Measurements from ENCODE around the gene MEA1.

The MEA1 gene

DNA sequence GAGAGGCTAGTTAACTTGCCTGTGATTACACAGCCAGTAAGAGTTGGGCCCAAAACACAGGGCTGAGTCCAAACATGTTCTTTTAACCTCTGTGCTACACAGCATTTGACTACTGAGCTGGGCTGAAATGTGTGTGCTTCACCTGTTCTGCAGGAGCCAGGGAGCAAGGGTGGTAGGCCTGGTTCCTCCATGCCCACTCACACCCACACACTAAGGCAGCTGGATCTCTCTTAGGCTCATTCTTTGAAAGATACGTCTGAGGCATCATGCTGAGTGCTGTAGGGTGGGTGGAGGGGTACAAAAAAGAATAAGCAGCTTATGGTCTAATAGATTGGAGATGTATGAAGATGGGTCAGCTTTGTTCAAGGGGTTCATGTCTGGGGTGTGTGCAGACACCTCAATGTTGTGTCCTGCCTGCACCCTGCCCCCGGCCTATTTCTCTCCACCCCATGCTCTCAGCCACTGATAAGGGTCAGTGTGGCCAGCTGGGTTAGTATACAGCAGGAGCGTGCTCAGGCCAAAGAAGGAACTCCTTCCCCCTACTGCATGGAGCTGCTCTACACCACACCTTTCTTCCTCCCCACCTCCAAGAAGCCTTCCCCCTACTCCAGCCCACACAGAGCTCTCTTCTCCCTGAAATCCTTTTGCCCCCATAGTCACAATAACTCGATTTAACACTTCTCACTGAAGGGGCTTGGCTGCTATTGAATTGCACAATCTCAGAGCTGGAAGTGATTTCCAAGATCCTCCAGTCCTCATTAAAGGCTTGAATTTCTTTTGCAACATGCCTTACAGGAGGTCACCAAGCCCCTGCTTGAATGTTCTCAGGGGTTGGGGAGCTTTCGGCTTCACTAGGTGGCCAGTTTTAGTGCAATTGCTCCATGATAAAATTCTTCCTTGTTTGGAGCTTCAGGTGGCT is 26.0 kb downstream of the MEA1 start:
- Histone ChIP-seq H3K36me3 (ENCODE audit: insufficient read depth, low read length) (peaks cover 38% of the 10 kb centered on the region), H3K4me3 (ENCODE audit: low read length) (no peak overlapping the region), H3K27me3 (ENCODE audit: insufficient read depth, low read length) (no peaks in the 10 kb centered on the region), H3K4me1 (ENCODE audit: insufficient read depth, low read length) (peaks cover 7% of the 10 kb centered on the region), H3K9me3 (ENCODE audit: low read length) (no peaks in the 10 kb centered on the region), H2AFZ (ENCODE audit: low read depth, low read length) (no peak overlapping the region)

GRCh38 chr6:42984924-42985475 is 28.7 kb downstream of the MEA1 start:
- Histone ChIP-seq H3K9me3 (ENCODE audit: low read length) (no peaks in the 10 kb centered on the region), H3K4me3 (ENCODE audit: low read length) (peak overlapping the region; percentile 67), H3K36me3 (ENCODE audit: insufficient read depth, low read length) (peaks cover 23% of the 10 kb centered on the region), H2AFZ (ENCODE audit: low read depth, low read length) (no peak overlapping the region), H3K27me3 (ENCODE audit: insufficient read depth, low read length) (no peaks in the 10 kb centered on the region), H3K4me1 (ENCODE audit: insufficient read depth, low read length) (peaks cover 7% of the 10 kb centered on the region)

DNA sequence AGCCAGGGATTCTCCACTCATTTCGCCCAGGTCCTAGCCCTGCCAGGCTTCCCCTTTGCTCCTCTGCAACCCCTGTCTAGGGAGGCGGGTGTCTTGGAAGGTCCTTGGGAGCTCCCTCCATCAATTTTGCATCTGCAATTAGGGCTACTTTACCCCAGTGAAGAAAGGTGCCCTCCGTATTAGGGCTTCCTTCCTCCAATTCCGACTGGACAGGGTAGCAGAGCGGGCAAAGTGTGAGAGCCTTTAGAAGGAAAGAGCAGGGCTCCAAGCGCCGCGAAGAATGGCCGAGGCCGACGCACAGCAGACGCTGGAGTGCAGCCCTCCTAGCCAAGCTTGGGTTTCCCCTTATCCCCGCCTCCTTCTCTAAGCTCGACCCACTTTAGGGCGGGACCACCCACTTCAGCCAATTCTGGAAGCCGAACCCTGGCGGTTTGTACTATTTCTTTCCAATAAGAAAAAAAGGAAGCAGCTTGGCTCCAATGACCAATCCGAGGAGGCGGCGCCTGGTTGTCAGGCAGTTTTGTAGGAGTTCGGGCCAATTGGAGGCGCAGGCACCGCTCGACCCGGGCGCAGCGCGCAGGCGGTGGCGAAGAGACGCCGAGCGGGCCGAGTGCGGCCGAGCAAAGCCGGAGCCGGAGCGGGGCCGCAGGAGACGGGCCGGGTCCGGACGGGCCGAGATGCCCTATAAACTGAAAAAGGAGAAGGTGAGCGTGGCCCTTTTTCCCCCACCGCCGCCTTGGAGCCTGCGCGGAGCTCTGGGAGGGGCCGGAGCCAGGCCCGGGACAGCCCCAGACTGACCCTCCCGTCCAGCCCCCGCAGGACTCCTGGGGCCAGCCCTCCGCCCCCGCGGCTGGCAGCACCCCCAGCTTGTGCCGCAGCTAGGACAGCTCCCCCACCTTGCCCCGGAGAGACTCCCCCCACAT is 29.5 kb downstream of the MEA1 start, which contains the start of gene PPP2R5D:
PPP2R5D (plus strand) TSS at position 570 of the 923 bp plus-strand sequence; CDS start at position 678, 108 bp downstream.
- peak within 1 kb of the TSS; percentile 55 for H2AFZ ChIP-seq (ENCODE audit: low read depth, low read length)
- peak within 1 kb of the TSS; percentile 67 for H3K4me3 ChIP-seq (ENCODE audit: low read length)
- peaks cover 16% of the 10 kb centered on the region for H3K36me3 ChIP-seq (ENCODE audit: insufficient read depth, low read length)
- peaks cover 14% of the 10 kb centered on the region for H3K4me1 ChIP-seq (ENCODE audit: insufficient read depth, low read length)
- H3K27me3 ChIP-seq (ENCODE audit: insufficient read depth, low read length), result no peaks in the 10 kb centered on the region
- H3K9me3 ChIP-seq (ENCODE audit: low read length), result no peaks in the 10 kb centered on the region

DNA sequence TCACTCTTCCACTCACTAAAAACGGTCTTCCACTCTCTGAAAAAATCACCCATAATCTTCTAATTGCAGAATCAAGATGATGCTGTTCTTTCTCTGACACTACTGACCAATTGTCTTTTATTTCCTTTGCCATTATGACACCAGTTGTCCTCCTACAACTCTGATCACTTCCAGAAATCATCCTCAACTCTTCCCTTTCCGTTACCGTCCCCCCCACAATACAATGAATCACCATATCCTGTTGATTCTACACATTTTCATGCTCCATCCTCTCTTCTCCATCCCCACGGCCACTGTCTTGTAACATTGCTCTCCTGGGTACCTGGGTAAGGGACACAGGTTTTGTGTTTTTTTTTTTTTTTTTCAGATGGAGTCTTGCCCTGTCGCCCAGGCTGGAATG is 31.9 kb downstream of the MEA1 start:
- Histone ChIP-seq H3K27me3 (ENCODE audit: insufficient read depth, low read length) (no peaks in the 10 kb centered on the region), H3K36me3 (ENCODE audit: insufficient read depth, low read length) (peaks cover under 1% of the 10 kb centered on the region), H2AFZ (ENCODE audit: low read depth, low read length) (no peak overlapping the region), H3K4me1 (ENCODE audit: insufficient read depth, low read length) (peaks cover 19% of the 10 kb centered on the region), H3K4me3 (ENCODE audit: low read length) (no peak overlapping the region), H3K9me3 (ENCODE audit: low read length) (no peaks in the 10 kb centered on the region)

DNA sequence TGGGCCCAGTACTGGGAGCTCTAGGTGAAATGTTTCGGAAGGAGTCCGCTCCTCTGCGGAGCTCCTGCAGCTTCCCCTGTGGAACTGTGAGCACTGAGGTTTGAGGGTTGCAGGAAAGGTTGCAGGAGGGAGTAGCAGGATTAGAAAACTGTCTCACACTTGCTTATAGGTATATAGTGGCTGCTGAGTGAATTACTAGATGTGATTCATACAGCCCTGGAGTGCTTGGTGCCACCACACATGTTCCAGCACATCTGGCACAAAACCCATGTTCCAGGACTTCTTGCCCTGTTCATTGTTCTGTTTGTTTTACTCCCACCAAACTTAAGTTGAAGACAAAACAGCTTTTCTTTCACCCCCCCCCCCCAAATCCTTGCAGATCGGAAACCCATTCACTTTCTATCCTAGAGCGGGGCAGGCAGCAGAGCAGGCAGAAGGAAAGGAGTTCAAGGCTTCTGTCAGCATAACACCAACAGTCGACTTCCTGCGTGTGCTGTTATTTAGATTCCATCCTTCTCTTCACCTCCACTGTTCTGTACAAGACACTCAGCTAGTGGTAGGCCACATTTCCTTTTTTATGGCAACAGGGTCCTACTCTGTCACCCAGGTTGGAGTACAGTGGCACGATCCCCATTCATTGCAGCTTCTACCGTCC is 34.1 kb downstream of the MEA1 start:
- Histone ChIP-seq H2AFZ (ENCODE audit: low read depth, low read length) (peak overlapping the region; percentile 2), H3K9me3 (ENCODE audit: low read length) (no peaks in the 10 kb centered on the region), H3K4me3 (ENCODE audit: low read length) (peak overlapping the region; percentile 52), H3K36me3 (ENCODE audit: insufficient read depth, low read length) (no peaks in the 10 kb centered on the region), H3K27me3 (ENCODE audit: insufficient read depth, low read length) (no peaks in the 10 kb centered on the region), H3K4me1 (ENCODE audit: insufficient read depth, low read length) (peaks cover 13% of the 10 kb centered on the region)

- H2AFZ ChIP-seq (ENCODE audit: low read depth, low read length), result peak within 1 kb of the TSS; percentile 2
- H3K4me1 ChIP-seq (ENCODE audit: insufficient read depth, low read length), result peaks cover 13% of the 10 kb centered on the region
- peak within 1 kb of the TSS; percentile 52 for H3K4me3 ChIP-seq (ENCODE audit: low read length)
- H3K36me3 ChIP-seq (ENCODE audit: insufficient read depth, low read length), result peaks cover 2% of the 10 kb centered on the region
- H3K27me3 ChIP-seq (ENCODE audit: insufficient read depth, low read length), result no peaks in the 10 kb centered on the region
- no peaks in the 10 kb centered on the region for H3K9me3 ChIP-seq (ENCODE audit: low read length)
Observed at GRCh38 chr6:42978839-42979522, 34.8 kb downstream of the MEA1 start, which contains the start of gene PEX6. TSS of gene PEX6 (minus strand) at chr6:42979181. CDS start at chr6:42979150, 31 bp downstream.

DNA sequence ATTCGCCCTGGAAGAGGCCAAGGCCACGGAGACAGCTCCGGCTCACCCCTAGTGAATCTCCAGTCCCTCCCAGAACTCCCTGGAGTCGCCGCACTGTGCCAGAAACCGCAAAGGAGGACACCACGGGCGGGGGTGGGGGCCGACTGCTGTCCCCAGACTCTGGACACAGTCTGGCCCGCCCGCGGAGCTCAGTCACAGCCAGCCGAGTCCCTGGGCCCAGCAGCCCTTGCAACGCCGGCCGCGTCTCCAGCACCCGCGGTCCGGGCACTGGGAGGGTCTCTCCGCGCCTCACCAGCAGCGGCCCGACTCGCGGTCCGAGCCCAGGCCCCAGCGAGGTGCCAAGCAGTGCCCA is 35.3 kb downstream of the MEA1 start:
- Histone ChIP-seq H3K27me3 (ENCODE audit: insufficient read depth, low read length) (no peaks in the 10 kb centered on the region), H2AFZ (ENCODE audit: low read depth, low read length) (no peak overlapping the region), H3K4me1 (ENCODE audit: insufficient read depth, low read length) (peaks cover 13% of the 10 kb centered on the region), H3K4me3 (ENCODE audit: low read length) (peak overlapping the region; percentile 52), H3K9me3 (ENCODE audit: low read length) (no peaks in the 10 kb centered on the region), H3K36me3 (ENCODE audit: insufficient read depth, low read length) (peaks cover 7% of the 10 kb centered on the region)

- H3K4me1 ChIP-seq (ENCODE audit: insufficient read depth, low read length), result peaks cover 12% of the 10 kb centered on the region
- no peaks in the 10 kb centered on the region for H3K9me3 ChIP-seq (ENCODE audit: low read length)
- H3K36me3 ChIP-seq (ENCODE audit: insufficient read depth, low read length), result peaks cover 7% of the 10 kb centered on the region
- H3K27me3 ChIP-seq (ENCODE audit: insufficient read depth, low read length), result no peaks in the 10 kb centered on the region
- H3K4me3 ChIP-seq (ENCODE audit: low read length), result no peak overlapping the region
- H2AFZ ChIP-seq (ENCODE audit: low read depth, low read length), result no peak overlapping the region
Observed at GRCh38 chr6:42974919-42975505, 38.7 kb downstream of the MEA1 start.

- no peak overlapping the region for H3K4me3 ChIP-seq (ENCODE audit: low read length)
- no peaks in the 10 kb centered on the region for H3K9me3 ChIP-seq (ENCODE audit: low read length)
- H3K27me3 ChIP-seq (ENCODE audit: insufficient read depth, low read length), result no peaks in the 10 kb centered on the region
- peaks cover 5% of the 10 kb centered on the region for H3K4me1 ChIP-seq (ENCODE audit: insufficient read depth, low read length)
- H3K36me3 ChIP-seq (ENCODE audit: insufficient read depth, low read length), result peaks cover 7% of the 10 kb centered on the region
- H2AFZ ChIP-seq (ENCODE audit: low read depth, low read length), result no peak overlapping the region
Observed at GRCh38 chr6:42973926-42974325, 39.8 kb downstream of the MEA1 start.

DNA sequence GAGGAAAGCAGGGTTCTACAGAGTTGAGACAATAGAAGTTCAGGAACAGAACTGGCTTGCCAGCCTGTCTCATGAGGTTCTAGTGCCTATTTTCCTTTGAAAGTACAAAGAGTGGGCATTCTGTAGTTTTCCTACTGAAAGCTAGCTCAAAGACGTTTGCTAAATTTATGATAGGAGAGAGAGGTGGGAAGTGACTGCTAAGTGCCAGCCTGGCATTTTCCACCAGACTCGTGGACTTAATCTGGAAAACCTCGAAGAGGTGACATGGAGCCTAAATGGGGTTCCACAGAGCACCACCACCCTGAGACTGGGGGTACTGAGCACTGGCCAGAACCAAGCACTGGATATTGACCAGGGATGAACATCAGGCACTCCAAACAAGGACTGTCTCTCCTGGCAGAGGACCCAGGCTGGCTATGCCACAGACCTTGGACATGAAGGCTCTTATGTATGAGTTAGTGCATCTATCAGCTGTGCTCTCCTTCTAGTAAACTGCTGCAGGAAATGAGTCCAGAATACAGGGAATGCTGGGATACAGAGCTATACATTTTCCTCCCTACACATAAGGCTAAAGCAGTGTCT is 41.9 kb downstream of the MEA1 start:
- Histone ChIP-seq H3K4me1 (ENCODE audit: insufficient read depth, low read length) (no peaks in the 10 kb centered on the region), H2AFZ (ENCODE audit: low read depth, low read length) (no peak overlapping the region), H3K9me3 (ENCODE audit: low read length) (no peaks in the 10 kb centered on the region), H3K27me3 (ENCODE audit: insufficient read depth, low read length) (no peaks in the 10 kb centered on the region), H3K36me3 (ENCODE audit: insufficient read depth, low read length) (peaks cover 13% of the 10 kb centered on the region), H3K4me3 (ENCODE audit: low read length) (no peak overlapping the region)

DNA sequence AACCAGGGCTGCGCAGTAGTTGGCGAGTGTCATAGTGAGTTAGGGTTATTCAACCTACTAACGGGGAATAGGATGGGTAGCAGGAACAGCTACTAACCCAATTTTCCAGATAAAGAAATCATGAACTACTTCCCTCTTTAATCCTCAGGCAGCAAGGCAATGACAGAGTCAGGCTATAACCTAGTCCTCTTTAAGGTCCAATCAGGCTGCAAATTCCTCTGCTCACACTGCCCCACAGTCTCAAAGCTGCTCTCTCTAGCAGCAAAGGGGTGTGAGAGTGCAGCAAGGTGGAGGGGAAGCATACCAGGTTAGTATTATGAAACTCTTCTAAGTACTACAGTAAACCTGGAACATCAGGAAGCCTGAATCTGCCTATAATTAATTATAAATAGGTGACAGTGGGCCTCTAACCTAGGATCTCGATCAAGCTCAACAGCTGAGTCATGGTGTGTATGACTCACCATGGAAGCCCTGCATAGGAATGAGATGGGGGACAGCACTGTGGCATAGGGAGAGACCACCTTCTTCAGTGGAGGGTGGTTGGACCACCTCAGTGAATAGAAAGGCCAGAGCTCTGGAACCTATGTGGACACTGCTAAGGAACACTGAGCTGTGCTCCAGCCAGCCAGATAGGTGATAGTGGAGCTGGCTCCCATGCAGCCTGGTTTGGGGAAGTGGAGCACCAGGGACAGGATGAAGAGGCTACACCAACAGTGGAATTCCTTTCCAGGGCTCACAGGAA is 42.7 kb downstream of the MEA1 start:
- no peaks in the 10 kb centered on the region for H3K4me1 ChIP-seq (ENCODE audit: insufficient read depth, low read length)

More for the DNA sequence above, 42.7 kb downstream of the MEA1 start:
- no peak overlapping the region for H2AFZ ChIP-seq (ENCODE audit: low read depth, low read length)
- no peaks in the 10 kb centered on the region for H3K27me3 ChIP-seq (ENCODE audit: insufficient read depth, low read length)
- H3K4me3 ChIP-seq (ENCODE audit: low read length), result no peak overlapping the region
- H3K36me3 ChIP-seq (ENCODE audit: insufficient read depth, low read length), result peaks cover 20% of the 10 kb centered on the region
- no peaks in the 10 kb centered on the region for H3K9me3 ChIP-seq (ENCODE audit: low read length)

Measured in neuron (in vitro differentiated cells).